AG04450 (cell line): Measurements from ENCODE around the gene MAGI2. TPM values are rescaled to one million over a fixed set of nuclear protein-coding genes. Genes with fewer than 3 reads are reported as not detected.

Source experiments
- CTCF ChIA-PET: fragments of 300-600, 350-600 bp; formaldehyde crosslinking; extraction: SDS; loops from one replicate; lab custom pipeline; 2022; ENCODE audit warnings: antibody characterized with exemption, inconsistent platforms; lab: Charles Lee
- POLR2A ChIA-PET: fragments of 350-600 bp; formaldehyde crosslinking; extraction: SDS; loops from one replicate; lab custom pipeline; 2021; ENCODE audit warnings: antibody characterized with exemption, inconsistent platforms; lab: Yijun Ruan, JAX
- DNase-seq: peaks from one replicate; pipeline ENCODE4 v3.0.0-alpha.2; 2011; ENCODE audit warnings: low read depth, low spot score
- H3K27ac ChIP-seq: one replicate; pipeline ENCODE4 v1.5.1; 2012; ENCODE audit warnings: low read depth, low read length, control low read depth
- H3K27me3 ChIP-seq: one replicate; pipeline ENCODE4 v1.6.0; 2012; ENCODE audit warnings: low read length; ENCODE audit not compliant: control insufficient read depth, insufficient read depth
- H3K4me3 ChIP-seq: 2 replicates; pipeline ENCODE4 v1.5.1; 2011; ENCODE audit warnings: mild to moderate bottlenecking, low read depth, low read length, control low read depth
- H3K9me3 ChIP-seq: 2 replicates; pipeline ENCODE4 v1.5.1; 2012; ENCODE audit warnings: low read length; ENCODE audit not compliant: control insufficient read depth, insufficient read depth
- polyA plus RNA-seq: library from polyadenylated mRNA; depleted of rRNA; stranded (reverse); fragments of >200 nt; gene quantifications from 2 replicates; pipeline ENCODE4 v1.2.3, GENCODE V29; 2011
- TF ChIP-seq, protein P1 (sequence below): IDR thresholded peaks from 2 replicates; pipeline ENCODE4 v1.5.1; 2011; ENCODE audit warnings: low read depth, low read length, control low read depth, inconsistent platforms

Gene MAGI2
- polyA plus RNA-seq, 1 experiment = 2.3 TPM

DNA sequence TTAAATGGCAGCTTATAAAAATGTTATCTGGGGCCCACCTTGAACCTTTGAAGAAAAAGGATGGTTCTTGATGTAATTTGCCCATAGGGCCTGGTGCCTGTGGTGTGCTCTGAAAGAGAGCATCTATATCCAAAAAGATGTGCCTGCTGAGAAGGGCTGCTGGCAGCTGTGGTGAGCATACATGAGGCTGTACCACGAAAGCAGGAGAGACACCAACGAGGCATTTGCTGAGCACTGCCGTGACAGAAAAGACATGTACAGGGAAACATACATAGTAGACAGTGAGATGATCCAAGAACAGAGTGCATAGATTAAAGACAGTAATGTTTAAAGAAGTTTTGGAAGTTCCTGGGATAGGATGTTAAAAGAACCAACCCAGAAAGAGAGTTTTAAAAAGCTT, 990.4 kb downstream of the MAGI2 start:
- TF ChIP-seq, protein P1, sequence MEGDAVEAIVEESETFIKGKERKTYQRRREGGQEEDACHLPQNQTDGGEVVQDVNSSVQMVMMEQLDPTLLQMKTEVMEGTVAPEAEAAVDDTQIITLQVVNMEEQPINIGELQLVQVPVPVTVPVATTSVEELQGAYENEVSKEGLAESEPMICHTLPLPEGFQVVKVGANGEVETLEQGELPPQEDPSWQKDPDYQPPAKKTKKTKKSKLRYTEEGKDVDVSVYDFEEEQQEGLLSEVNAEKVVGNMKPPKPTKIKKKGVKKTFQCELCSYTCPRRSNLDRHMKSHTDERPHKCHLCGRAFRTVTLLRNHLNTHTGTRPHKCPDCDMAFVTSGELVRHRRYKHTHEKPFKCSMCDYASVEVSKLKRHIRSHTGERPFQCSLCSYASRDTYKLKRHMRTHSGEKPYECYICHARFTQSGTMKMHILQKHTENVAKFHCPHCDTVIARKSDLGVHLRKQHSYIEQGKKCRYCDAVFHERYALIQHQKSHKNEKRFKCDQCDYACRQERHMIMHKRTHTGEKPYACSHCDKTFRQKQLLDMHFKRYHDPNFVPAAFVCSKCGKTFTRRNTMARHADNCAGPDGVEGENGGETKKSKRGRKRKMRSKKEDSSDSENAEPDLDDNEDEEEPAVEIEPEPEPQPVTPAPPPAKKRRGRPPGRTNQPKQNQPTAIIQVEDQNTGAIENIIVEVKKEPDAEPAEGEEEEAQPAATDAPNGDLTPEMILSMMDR = no peak
- no peak overlapping the region for H3K27ac ChIP-seq
- ChIA-PET CTCF (no interaction called here), POLR2A (no interaction called here)
- no peak overlapping the region for H3K4me3 ChIP-seq
- no peak for DNase-seq
- no peaks in the 10 kb centered on the region for H3K9me3 ChIP-seq
- H3K27me3 ChIP-seq = no peaks in the 10 kb centered on the region

DNA sequence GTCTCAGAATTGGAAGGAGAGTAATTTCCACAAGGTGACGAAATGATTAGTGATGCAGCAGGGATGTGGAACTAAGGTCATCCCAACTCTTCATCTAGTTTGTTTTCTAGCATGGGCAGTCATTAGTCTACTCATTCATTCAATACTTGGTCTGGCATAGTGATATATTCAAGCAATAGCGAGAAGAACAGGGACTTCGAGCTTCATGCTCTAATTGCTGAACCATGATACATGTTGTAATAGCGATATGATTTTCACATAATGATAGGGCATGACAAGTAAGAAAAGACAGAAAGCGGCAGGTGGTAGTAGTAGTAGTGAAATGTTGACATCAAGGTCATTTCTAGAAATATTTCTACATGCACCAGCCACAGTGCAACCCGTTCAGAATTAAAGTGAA, 1002.8 kb downstream of the MAGI2 start:
- Histone ChIP-seq H3K4me3 (no peak overlapping the region), H3K27me3 (no peaks in the 10 kb centered on the region), H3K27ac (no peak overlapping the region), H3K9me3 (no peaks in the 10 kb centered on the region)
- CTCF ChIA-PET = no interaction called here
- TF ChIP-seq, protein P1 = no peak
- no peak for DNase-seq
- POLR2A ChIA-PET = no interaction called here

DNA sequence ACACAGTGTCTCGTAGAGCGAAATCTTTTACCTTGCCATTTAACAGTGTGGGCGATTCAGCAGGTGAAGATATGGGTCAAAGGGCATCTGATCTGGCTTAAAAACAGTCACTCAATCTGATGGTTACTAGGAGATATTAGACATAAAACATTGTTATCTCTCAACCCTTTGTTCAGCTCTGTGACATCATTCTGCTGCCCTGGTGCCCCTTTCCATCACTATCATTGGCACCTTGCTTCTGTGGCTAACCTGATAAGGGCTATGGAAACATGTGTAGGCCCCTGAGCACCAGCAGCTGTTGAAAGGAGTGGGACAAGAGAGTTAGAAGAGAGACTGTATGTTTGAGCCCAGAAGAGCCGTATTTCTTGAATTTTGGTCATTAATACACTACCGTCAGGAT, 1004.6 kb downstream of the MAGI2 start:
- TF ChIP-seq, protein P1 = no peak
- no peaks in the 10 kb centered on the region for H3K9me3 ChIP-seq
- H3K27me3 ChIP-seq = no peaks in the 10 kb centered on the region
- ChIA-PET CTCF (interaction anchor here (0.5 to 1.2 kb wide), 2 partner anchors 28 to 314 kb away, joined by 3 read pairs; no protein-coding TSS in a partner anchor), POLR2A (no interaction called here)
- no peak overlapping the region for H3K27ac ChIP-seq
- no peak for DNase-seq
- H3K4me3 ChIP-seq = no peak overlapping the region

DNA sequence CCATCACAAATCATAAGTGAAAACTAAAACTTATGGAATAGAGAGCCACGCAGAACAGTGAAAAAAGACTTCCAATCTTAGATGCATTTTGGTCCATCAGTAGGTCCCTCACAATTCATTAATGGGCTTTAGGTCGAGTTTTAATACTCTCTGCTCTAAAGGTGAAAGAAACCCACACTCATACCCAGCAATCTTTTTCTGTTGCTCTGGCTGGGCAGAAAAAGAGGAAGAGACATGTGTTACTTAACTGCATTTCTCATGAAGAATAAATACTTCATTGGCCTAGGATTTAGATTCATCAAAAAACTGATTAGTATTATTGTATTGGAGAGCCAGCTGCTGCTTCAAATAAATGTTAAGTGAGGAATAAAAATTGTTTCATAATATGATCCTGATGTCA, 1009.2 kb downstream of the MAGI2 start:
- DNase-seq = no peak
- no peaks in the 10 kb centered on the region for H3K27me3 ChIP-seq
- no peak overlapping the region for H3K4me3 ChIP-seq
- POLR2A ChIA-PET = no interaction called here
- H3K9me3 ChIP-seq = no peaks in the 10 kb centered on the region
- H3K27ac ChIP-seq = no peak overlapping the region
- TF ChIP-seq, protein P1 = no peak
- CTCF ChIA-PET = no interaction called here

DNA sequence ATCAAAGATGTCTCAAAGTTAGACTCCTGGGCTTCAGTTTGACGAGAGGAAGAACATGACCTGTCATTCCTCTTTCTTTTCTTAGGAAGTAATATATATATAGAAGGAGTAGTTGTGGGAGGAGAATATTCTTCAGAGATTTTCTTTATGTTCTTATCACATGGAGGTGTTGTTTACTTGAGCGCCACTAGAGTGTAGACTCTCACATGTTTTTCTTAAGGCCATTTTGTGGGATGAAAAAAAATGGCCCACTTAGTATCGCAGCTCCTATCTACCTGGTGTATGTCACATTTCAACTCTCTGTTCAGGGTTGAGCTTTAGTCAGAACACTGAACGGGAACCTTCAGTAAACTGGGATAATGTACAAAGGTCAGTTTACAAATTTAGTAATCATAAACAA, 1009.7 kb downstream of the MAGI2 start:
- H3K27me3 ChIP-seq = no peaks in the 10 kb centered on the region
- ChIA-PET CTCF (interaction anchor here (0.6 kb wide), 2 partner anchors 68 to 530 kb away, joined by 4 to 5 read pairs; no protein-coding TSS in a partner anchor), POLR2A (no interaction called here)
- TF ChIP-seq, protein P1 = no peak
- no peaks in the 10 kb centered on the region for H3K9me3 ChIP-seq
- DNase-seq = no peak
- no peak overlapping the region for H3K4me3 ChIP-seq
- H3K27ac ChIP-seq = no peak overlapping the region
